Fibroblast of gingiva (primary cell): Measurements from ENCODE around the gene TWF2.
"Not testable (repeated sequence)": the region's sequence is repeated elsewhere in the genome, so short reads cannot be mapped to it uniquely, and the experiment has no call there.

ENCODE experiments used
- DNase-seq: peaks from one replicate; pipeline ENCODE4 v3.0.0-alpha.2; 2011; ENCODE audit warnings: low read depth

Gene TWF2

DNA sequence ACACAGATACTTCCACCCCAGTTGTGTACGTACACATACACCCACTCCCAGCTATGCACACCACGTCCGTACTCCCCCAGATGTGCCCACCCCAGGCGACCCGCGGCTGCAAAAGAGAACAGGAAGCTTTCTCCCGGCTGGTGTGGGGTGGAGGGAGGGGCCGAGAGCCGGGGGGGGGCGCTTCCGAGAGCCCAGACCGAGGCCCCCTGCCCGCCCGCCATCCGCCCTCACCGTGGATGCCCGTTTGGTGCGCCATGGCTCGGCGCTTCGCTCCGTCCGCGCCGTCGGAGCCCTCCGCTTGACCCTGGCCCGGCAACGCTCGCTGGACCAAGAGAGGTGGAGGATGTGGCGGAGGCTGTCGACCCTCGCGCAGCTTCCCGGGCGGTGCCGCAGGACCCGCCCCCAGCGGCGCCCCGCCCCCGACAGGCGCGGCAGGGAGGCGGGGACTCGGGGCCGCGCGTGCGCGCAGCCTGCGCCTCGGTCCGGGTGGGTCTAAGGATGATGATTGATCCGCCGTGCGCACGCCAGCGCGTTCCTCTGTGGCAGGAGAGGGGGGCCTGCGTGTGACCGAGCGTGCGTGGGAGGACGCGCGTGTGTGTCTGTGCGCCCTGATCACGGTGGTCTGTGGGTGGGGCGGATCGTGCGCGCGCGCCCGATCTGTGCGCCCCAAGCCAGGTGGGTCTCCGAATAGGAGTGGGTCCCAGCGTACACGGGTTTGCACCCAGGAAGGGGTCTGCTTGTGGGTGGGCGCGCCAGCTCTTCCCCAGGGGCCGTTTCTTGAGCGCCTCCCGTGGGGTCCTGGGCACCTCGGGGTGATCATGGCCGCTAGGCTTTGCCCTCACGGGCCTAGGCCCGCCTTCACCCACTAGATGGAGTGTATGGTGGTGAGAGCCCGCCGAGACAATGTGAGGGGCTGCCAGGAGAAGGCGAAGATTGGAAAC, at the start of gene TWF2:
TWF2 (minus strand) TSS at position 398 of the 941 bp plus-strand sequence; CDS start at position 256, 142 bp downstream.
- peak; percentile 69 for DNase-seq

DNA sequence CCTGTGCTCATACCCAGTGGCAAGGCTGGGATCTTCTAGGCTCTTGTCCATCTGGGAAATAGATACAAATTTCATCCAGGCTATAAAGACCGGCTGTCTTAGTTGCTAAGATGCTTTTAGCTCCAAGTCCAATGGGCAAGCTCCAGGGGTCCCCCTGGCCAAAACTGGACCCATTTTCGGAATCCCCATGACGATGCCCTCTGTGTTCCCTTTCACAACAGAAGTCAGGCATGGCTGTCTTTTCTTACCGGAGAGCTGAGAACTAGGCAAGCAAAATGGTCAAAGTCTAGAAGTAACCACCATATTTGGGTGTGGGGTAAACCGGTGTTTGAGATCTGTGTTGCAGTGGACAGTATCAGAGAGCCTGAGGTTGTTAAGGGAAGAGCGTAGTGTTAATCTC, 49.7 kb upstream of the TWF2 start:
- no peak for DNase-seq

DNA sequence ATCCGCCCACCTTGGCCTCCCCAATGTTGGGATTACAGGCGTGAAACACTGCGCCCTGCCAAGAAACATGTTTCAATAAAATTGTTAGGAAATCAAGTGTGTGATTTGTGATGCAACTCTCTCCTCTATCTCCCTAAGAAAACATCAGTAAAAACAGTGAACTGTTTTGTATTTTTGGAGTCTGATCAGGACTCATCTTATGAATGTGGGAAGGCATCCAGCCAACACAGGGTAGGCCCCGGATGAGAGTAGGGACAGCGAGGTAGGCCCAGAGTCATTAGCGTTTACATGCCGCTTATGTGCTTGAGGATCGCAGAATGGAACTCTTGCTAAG, 47.8 kb upstream of the TWF2 start:
- DNase-seq: peak; percentile 41

DNA sequence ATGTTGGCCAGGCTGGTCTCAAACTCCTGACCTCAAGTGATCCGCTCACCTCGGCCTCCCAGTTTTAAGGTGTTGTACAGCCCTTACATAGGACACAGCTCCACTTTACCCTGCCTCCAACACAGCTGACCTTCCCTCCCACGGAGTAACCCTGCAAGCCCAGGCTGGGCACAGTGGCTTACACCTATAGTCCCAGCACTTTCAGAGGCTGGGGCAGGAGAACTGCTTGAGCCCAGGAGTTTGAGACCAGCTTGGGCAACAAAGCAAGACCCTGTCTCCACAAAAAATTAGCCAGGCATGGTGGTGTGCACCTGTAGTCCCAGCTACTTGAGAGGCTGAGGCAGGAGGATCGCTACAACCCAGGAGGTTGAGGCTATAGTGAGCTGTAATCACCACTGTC, 45.1 kb upstream of the TWF2 start:
- not testable (repeated sequence) for DNase-seq

DNA sequence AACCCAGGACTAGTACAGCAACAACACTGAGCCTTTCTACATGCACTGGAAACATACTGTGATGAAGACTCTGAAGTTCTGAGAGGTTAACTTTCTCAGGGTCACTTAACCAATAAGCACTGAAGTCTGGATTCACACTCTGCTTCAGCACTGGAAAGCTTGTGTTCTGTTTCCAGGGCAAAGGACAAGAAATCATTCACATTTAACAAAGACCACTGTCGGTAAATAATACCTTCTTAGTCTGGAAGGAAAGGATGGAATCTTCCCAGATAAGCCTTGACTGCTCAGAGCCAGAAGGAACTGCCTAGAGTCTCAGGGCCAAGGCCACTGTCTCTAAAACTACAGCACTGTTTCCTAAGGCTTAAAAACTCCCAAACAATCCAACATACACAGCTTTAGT, 44.3 kb upstream of the TWF2 start:
- DNase-seq: no peak

DNA sequence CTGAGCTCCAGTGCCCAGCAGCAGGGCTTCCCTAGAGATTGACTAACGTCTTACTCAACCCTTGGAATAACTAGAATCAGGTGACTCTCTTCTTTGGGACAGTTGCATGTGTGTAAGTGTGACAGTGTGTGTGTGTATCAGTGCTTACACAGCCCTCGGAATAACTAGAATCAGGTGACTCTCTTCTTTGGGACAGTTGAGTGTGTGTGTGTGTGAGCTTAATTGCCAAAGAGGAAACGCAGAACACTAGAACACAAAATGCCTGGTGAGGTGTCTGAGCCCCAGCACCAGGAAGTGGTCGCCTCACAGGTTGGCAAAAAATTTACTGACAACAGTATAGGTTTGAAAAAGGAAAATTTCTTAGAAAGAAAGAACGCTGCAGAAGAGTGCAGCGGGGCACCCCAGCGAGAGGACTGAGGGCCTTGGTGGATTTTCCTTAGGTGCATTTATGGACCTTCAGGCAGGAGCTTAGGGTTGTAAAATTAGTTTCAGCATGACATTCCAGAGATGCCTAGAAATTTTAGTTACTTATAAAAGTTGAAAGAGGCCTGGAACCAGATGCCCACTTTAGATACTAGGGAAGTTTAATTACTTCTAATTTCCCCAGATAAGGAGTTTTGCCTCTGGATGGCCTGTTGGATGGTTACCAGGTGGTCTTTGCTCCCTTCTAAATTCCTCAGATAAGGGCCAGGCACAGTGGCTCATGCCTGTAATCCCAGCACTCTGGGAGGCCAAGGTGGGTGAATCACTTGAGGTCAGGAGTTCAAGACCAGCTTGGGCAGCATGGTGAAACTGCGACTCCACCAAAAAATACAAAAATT, 43.2 kb upstream of the TWF2 start:
- DNase-seq: peak; percentile 22

DNA sequence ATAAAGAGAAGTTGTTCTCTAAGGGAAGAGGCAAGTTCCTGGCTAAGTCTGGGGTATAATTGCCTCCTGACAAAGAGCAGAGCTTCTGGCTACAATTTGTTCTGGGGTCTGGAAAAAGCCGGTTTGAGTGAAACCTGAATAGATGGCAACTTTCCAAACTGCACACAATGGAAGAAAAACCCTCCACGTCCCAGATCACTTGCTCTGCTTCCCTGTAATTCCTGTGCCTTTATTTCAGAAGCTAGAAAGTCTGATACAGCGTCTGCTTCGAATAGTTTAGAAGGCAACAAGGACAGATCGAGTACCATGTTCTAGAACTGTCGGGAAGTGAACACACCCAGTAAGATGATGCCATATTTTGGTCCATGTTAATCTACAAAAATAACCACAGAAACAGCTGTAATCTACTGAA, 41.1 kb upstream of the TWF2 start:
- DNase-seq: peak; percentile 45

DNA sequence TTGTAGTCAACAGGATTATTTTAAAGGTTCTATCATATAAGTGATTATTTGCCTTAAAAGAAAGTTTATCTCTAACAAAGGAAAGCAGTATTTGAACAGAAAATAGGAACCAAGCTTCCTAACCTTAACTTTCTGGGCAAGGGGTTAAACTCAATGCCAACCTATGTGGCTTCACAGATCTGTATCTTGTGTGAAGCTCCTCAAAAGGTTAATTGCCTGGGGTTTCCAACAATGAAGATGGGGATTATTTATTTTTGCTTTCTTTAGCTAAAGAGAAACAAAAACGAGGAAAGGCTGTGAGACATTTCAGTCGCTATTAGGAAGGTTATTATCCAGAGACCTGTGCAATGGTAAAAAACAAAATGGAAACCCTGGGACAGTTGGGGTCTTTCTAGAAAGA, 40.6 kb upstream of the TWF2 start:
- DNase-seq: no peak

DNA sequence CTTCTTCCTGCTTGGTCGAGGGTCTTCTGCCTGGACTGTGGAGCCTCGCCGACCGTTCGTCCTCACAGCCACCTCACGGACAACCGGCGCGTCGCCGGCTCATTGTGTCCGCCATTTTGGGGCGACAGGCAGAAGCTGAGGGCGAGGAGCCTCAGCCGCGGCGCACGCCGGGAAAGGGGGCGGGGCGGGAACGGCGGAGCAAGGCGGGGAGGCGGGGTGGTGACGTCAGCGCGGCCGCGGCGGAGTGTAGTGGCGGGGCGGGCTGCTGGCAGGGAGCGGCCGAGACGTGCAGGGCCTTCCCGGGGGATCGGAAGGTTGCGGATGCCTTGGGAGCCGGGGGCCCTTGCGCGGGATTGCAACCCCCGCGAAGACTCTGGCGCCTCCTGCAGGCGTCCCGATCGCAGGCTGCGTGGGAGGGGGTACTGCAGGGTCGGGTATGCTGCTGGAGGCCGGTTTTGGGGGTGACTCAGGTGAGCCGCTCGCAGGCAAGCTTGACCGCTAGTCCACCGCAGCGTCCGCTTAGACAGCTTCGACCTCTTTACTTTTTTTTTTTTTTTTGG, 39.6 kb upstream of the TWF2 start, which contains the start of gene WDR82:
WDR82 (minus strand) TSS at position 140 of the 560 bp plus-strand sequence. CDS start 288 bp downstream, outside the sequence.
- peak; percentile 93 for DNase-seq

DNA sequence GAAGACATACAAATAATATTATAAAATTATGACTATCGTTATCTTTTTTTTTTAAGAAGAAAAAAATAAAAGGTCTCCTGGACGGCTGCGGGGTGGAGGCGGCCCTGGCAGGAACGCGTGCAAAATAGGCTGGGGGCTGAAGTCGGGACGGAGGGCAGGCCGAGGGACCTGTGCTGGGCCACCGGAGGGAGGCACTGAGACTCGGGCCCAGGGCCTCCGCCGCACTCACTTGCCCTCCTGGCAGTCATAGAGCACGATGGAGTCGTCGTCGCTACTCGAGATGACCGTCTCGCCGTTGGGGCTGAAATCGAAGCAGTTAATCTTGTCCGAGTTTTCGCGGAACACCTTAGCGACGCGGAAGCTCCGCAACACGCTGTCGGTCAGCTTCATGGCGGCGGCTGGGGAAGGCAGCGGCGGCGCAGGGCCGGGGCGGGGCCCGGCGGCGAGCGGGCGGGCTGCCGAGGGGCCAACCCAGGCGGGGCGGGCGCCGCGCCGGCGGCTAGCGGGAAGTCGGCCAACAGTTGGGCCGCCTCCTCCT, 39.1 kb upstream of the TWF2 start:
- no peak for DNase-seq

DNA sequence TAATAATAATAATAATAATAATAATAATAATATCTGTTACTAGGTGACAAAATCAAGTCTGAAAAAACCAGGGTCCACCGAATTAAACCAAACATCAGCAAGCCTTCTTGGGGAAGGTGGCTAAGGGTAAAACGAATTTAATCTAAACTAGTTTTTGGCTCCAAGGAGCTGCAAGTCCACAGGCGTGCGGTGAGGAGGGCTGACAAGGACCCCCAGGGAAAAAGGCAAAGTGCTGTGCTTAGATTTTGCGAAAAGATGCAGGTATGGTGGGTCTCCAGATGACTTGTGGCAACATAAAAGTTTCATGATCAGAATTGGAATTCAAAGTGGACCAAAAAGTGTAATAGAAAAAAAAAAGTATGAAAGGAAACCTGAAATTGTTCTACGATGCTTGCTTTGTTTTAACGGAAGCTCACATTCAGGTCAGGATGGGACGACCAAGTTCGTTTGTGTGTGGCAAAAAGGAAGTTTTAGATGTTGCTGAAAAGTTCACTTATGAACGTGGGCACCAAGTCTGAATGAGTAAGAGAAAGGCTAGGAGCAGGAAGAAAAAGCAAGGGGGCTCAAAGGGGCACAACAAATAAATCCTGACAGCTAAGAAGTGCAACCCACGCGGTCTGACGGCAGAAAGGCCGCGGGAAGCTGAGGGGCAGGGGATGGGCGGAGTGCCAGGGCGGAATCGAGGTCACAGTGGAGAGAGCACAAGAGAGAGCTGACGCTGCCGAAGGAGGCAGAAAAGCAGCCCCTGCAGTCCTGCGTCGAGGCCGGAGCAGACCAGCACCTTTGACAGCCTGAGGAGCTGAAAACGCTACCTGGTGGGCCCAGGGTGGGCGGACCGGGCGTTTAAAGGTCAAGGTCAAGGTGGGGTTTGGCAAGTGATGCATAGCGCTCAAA, 38.4 kb upstream of the TWF2 start:
- DNase-seq: peak; percentile 59

DNA sequence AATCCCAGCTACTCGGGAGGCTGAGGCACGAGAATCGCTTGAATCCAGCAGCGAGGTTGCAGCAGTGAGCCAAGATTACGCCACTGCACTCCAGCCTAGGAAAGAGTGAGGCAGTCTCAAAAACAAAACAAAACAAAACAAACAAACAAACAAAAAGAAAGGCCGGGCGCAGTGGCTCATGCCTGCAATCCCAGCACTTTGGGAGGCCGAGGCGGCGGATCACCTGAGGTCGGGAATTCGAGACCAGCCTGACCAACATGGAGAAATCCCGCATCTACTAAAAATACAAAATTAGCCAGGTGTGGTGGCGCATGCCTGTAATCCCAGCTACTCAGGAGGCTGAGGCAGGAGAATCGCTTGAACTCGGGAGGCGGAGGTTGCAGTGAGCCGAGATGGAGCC, 35.8 kb upstream of the TWF2 start:
- not testable (repeated sequence) for DNase-seq

DNA sequence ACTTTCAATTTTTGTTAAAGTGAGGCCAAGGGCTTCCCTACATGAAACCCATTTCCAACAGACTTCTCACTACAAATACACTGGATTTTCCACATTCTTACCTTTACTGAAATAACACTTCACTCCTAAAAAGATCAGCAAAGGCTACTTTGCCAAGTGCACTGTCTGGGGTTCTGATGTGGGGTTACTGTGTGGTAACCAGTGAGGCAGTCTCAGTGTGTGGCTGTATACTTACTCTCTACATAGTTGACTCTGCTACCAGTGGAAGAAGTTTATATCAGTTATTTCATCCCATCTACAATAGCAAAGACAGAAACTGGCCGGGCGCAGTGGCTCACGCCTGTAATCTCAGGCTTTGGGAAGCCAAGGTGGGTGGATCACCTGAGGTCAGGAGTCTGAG, 33.9 kb upstream of the TWF2 start:
- no peak for DNase-seq

DNA sequence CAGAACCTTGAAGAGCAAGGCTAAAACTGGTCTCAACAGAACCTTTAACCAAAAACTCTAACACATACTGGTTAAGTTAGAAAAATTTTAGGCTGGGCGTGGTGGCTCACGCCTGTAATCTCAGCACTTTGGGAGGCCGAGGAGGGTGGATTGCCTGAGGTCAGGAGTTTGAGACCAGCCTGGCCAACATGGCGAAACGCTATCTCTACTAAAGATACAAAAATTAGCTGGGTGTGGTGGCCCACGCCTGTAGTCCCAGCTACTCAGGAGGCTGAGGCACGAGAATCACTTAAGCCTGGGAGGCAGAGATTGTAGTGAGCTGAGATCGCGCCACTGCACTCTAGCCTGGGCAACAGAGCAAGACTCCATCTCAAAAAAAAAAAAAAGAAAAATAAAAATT, 33.2 kb upstream of the TWF2 start:
- DNase-seq: not testable (repeated sequence)

DNA sequence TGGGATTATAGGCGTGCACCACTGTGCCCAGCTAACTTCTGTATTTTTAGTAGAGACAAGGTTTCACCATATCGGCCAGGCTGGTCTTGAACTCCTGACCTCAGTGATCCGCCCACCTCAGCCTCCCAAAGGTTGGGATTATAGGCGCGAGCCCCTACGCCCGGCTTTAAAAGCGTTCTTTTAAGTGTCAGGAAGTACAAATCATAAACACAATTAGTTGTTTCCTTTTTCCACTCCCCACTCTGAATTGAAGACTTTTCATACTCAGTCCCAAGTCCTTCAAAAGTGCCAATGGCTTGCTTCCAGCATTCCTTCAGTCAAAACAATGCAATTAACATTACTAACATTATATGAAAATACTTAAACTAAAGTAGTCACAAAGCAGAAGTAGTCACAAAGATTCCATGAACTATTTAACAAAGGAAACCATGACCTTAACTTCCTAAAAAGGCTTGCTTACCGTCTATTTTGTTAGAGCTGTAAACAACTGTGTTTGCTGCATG, 31.3 kb upstream of the TWF2 start:
- DNase-seq: no peak

DNA sequence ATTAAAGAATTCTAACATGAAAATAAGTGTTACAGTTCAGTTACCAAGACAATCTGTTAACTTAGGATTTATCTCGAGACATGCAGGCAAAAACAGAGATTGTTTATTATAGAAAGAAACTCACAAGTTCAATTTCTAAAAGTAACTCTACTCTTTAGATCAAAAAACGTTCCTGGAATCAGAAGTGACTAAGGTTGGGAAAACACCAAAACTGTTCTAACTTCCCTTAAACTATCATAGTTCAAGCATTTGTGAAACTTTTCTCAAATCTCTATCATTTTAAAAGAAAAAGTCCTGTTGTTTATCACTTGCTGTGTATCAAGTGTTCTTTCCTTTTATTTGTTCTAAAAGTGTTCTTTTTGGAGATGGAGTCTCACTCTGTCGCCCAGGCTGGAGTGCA, 30.8 kb upstream of the TWF2 start:
- no peak for DNase-seq

DNA sequence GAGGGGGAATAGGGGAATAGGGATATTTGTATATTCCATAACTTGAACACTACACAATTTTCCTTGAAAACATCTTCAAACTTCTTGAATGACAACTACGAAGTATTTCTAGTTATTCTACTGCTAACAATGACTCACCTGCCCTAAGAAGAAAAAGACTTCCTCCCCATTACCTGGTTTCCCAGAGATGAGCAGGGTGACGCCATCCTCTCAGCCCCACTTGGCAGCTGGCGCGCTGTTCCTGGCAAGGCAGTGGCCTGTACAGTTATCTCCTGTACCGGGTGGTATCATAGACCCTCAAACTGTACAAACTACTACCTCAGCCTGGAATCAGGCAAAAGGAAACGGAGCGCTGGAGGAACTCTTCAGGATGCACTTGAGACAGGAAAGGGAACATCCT, 29.1 kb upstream of the TWF2 start:
- no peak for DNase-seq

DNA sequence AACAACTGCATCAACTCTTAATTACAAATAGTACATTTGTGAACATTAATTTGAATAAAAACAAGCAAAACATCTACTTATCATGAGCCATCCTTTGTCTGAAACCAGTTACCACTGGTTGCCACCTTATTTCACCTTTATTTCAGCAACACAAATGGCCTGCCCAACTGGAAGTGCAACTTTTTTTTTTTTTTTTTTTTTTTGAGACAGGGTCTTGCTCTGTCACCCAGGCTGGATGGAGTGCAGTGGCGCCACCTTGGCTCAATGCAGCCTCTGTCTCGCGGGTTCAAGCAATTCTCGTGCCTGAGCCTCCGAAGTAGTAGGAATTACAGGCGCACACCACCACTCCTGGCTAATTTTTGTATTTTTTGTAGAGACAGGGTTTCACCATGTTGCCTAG, 26.4 kb upstream of the TWF2 start:
- no peak for DNase-seq

DNA sequence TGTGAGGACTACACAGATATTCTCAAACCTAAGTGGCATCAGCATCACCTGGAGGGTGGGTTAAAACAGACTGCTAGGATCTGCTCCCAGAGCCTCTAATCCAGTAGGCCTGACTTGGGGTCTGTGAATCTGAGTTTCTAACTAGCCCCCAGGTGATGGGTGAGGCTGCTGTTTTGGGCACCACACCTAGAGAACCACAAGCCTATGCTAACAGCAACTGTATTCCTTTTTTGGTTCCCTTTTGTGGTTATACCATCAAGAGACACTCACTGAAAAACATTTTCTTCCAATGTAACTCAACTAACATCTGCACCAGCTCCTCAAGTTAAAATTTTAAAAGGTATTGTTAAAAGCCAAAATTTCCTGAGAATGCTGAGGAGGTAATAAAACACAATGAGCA, 23.5 kb upstream of the TWF2 start:
- DNase-seq: no peak

DNA sequence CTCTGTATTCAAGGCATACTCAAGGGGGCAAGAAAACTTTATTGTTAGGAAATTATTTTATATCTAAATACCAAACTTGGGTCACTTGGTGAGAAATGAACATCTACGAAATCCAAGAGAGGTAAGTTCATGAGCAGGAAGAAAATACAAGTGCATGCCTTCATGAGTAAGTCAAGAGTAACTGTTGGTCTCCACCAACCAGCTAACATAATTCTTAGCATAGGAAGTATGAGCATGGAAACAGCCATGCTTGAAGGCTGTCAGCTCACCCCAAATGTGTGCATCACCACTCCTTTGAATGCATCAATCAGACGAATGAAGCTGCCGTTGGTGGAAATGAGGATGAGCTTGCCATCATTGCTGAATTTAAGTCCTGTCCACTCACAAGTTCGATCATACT, 20.5 kb upstream of the TWF2 start:
- no peak for DNase-seq

DNA sequence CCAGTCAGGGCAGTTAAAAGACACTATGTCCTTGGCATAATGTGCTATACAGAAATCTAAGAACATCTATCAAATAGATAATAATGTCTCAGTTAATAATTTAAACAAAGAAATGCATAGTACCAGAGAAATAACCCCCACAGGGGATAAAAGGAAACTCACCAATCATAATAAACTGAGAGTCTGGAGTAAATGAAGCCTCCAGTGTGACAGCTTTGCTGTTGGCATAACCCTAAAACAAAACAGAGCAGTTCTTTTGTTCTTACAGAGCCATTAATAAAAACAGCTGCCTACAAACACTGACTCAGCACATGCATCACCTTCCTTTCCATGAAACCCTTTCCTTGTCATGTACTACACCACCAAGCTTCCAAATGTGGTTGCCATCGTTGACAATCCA, 20.1 kb upstream of the TWF2 start:
- DNase-seq: no peak
